Stimulated activated CD4-positive, alpha-beta T cell treated with anti-CD3 and anti-CD28 coated beads, Interleukin-1b, Interleukin-23, amount 100 ng/mL, for 4 hours (primary cell): ENCODE results near the gene COL4A1.

ENCODE experiments used
- DNase-seq, 2 donors: peaks; one replicate each; pipeline ENCODE4 v3.0.0-alpha.2; 2020; ENCODE audit warnings: low read depth in 2 of 2

COL4A1 gene

GRCh38 chr13:110221406-110222117, 85.4 kb downstream of the COL4A1 start:
- no peak for DNase-seq

GRCh38 chr13:110220471-110220870, 86.5 kb downstream of the COL4A1 start:
- DNase-seq: no peak

- no peak for DNase-seq
Measured at GRCh38 chr13:110218581-110219201, 88.3 kb downstream of the COL4A1 start.

- no peak for DNase-seq
Measured at GRCh38 chr13:110217811-110218210, 89.1 kb downstream of the COL4A1 start.

- no peak for DNase-seq
Measured at GRCh38 chr13:110217085-110217484, 89.9 kb downstream of the COL4A1 start.

GRCh38 chr13:110216398-110217041, 90.4 kb downstream of the COL4A1 start:
- DNase-seq: no peak

GRCh38 chr13:110216006-110216397, 91.0 kb downstream of the COL4A1 start:
- no peak for DNase-seq

- DNase-seq: no peak
Measured at GRCh38 chr13:110215606-110216005, 91.4 kb downstream of the COL4A1 start.

GRCh38 chr13:110214637-110215036, 92.3 kb downstream of the COL4A1 start:
- no peak for DNase-seq

GRCh38 chr13:110213461-110214074, 93.4 kb downstream of the COL4A1 start:
- no peak for DNase-seq

- no peak for DNase-seq
Measured at GRCh38 chr13:110212529-110212928, 94.4 kb downstream of the COL4A1 start.

- DNase-seq: no peak
Measured at GRCh38 chr13:110211735-110212134, 95.2 kb downstream of the COL4A1 start.

GRCh38 chr13:110211046-110211445, 95.9 kb downstream of the COL4A1 start:
- no peak for DNase-seq

GRCh38 chr13:110210604-110210985, 96.4 kb downstream of the COL4A1 start:
- DNase-seq: no peak

GRCh38 chr13:110209950-110210603, 96.9 kb downstream of the COL4A1 start:
- DNase-seq: no peak

- DNase-seq: no peak
Measured at GRCh38 chr13:110208116-110208515, 98.8 kb downstream of the COL4A1 start.

GRCh38 chr13:110206996-110207395, 100.0 kb downstream of the COL4A1 start:
- DNase-seq: no peak

GRCh38 chr13:110206185-110206584, 100.8 kb downstream of the COL4A1 start:
- no peak for DNase-seq

- no peak for DNase-seq
Measured at GRCh38 chr13:110201114-110201513, 105.8 kb downstream of the COL4A1 start.

GRCh38 chr13:110200276-110200870, 106.6 kb downstream of the COL4A1 start:
- DNase-seq: no peak

- no peak for DNase-seq
Measured at GRCh38 chr13:110199046-110199831, 107.7 kb downstream of the COL4A1 start.
